Fibroblast of villous mesenchyme (primary cell): ENCODE data around the gene ATP8A2. TPM values are rescaled to one million over a fixed set of nuclear protein-coding genes. Genes with fewer than 3 reads are reported as not detected.

ENCODE experiments used
- DNase-seq: peaks from one replicate; pipeline ENCODE4 v3.0.0-alpha.2; 2010; ENCODE audit warnings: low read depth
- H3K4me3 ChIP-seq: 2 replicates; pipeline ENCODE4 v1.5.1; 2011; ENCODE audit warnings: low read depth, mild to moderate bottlenecking, low read length
- total RNA-seq: library from RNA; depleted of rRNA; stranded (reverse); fragments of >200 nt; gene quantifications from 2 replicates; pipeline ENCODE4 v1.2.3, GENCODE V29; 2012
- TF ChIP-seq, protein P1 (sequence below): IDR thresholded peaks from 2 replicates; pipeline ENCODE4 v1.5.1; 2012; ENCODE audit warnings: low read depth, mild to moderate bottlenecking, low read length; ENCODE audit not compliant: insufficient read depth

Gene ATP8A2
- total RNA-seq, 1 donor: under 0.01 TPM

DNA sequence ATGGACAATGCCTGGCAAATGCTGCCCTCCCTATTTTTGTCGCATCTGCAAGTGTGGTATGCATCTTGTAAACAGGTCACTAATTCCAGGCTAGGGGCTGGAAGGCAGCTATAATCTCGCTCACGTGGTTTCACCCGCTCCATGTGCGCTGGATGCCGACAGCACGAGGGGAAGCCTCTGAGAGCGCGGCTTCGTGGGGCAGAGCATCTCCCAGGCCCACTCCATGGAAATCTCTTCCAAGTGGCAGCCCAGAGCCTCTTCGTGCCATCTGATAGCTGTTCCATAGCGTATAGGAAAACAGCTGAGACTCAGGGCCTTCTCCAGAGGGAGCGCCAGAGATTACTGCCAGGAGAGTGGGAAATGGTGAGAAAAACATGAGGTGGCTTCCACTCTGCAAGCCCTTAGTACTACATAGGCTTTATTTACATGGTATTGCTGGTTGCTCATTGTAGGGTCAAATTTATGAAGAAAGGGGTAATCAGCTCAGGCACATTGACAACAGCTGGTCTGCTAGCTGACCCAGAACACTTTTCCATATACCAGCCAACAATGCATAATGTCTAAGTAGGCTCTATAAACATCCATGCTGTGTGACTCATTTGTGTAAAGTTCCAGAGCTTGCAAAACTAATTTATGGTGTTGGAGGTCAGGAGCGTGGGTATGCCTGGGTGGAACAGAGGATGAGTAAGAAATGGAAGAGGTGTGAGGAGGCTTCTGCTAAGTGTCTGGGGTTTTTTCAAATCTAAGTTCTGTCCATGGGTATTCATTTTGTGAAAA lies 514.9 kb downstream of the ATP8A2 start:
- no peak overlapping the region for H3K4me3 ChIP-seq
- DNase-seq: peak; percentile 34
- TF ChIP-seq, protein P1, sequence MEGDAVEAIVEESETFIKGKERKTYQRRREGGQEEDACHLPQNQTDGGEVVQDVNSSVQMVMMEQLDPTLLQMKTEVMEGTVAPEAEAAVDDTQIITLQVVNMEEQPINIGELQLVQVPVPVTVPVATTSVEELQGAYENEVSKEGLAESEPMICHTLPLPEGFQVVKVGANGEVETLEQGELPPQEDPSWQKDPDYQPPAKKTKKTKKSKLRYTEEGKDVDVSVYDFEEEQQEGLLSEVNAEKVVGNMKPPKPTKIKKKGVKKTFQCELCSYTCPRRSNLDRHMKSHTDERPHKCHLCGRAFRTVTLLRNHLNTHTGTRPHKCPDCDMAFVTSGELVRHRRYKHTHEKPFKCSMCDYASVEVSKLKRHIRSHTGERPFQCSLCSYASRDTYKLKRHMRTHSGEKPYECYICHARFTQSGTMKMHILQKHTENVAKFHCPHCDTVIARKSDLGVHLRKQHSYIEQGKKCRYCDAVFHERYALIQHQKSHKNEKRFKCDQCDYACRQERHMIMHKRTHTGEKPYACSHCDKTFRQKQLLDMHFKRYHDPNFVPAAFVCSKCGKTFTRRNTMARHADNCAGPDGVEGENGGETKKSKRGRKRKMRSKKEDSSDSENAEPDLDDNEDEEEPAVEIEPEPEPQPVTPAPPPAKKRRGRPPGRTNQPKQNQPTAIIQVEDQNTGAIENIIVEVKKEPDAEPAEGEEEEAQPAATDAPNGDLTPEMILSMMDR: no peak

DNA sequence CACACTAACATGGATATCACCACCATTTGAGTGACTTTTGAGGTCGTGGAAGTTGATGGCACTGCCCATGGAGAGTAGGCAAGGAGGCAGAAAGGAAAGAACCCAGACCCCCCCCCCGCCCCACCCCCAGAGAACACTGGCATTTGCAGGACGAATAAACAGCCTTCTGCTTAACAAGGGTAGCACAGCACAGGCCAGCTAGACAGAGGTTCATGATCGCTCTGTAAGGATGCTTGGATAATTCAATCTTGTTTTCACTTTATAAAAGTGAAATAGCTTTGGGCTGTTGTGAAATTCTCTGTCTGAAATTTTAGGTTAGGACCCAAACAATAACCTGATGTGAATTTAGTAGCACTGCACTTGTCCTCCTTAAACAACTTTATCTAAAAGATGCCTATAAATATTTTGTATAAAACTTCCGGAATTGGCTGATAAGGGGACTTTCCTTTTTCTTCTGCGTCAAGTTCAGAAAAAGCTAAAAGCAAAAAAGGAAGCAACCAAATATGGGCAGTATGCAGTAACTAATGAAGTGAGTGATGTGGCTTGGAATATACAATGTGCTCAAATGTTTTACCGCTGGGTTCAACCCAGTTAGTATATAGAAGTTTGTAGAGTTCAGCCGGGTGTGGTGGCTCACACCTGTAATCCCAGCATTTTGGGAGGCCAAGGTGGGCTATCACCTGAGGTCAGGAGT lies 516.3 kb downstream of the ATP8A2 start:
- DNase-seq: no peak
- TF ChIP-seq, protein P1: no peak
- no peak overlapping the region for H3K4me3 ChIP-seq

DNA sequence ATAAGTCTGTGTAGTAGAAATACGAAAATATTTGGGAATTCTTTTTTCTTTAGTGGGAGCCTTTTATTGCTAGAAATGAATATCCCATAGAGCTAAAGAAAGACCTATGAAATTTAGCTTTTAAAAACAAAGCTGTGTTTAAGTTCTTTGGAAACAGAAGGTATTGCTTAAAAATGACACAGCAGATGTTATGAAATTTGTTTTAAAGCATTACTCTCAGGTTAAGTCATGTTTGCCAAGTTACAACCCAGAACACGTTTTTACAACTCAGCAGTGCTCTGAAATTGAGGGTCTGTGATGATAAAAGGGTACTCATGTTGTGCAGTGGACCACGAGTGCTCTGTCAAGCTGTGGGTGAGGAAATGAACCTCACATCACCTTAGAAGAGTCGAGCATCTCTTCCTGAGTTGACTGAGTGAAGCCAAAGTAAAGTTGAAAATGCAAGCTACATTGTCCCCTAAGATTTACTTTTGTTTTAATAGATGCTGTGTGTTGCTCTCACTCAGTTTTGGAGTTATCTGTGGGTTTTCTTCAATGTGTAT lies 519.0 kb downstream of the ATP8A2 start:
- no peak overlapping the region for H3K4me3 ChIP-seq
- TF ChIP-seq, protein P1: no peak
- DNase-seq: no peak

DNA sequence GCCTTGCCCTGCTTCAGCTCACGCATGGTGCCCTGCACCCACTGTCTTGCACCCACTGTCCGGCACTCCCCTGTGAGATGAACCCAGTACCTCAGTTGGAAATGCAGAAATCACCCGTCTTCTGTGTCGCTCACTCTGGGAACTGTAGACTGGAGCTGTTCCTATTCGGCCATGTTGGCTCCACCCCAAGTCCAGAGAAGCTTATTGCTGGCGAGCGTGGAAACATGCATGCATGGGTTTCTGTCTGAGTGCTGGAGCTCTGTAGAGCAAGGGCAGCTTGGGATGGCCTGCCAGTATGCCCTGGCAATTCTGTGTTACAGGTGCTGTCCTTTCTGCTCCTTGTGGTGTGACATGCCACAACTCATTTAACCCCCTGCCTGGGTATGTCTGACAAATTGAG lies 527.2 kb downstream of the ATP8A2 start:
- no peak for DNase-seq
- no peak overlapping the region for H3K4me3 ChIP-seq
- TF ChIP-seq, protein P1: no peak

DNA sequence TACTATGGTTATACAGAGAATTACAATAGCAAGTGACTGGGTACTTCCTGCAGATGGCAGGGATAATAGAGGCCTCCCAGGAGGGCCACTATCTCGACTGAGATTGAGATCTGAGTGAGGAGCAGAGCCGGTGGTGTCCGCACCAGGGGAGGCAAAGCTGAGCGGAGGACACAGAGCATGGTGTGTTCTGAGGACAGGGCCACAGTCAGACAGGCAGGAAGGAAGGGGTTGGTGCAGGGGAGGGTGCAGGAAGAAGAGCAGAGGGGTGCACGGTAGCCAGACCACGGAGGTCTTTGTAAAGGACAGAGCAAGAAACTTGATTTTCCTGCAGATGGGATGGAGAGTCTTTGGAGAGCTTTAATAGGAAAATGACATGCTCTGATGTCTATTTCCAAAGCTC lies 527.7 kb downstream of the ATP8A2 start:
- DNase-seq: no peak
- TF ChIP-seq, protein P1: no peak
- no peak overlapping the region for H3K4me3 ChIP-seq

DNA sequence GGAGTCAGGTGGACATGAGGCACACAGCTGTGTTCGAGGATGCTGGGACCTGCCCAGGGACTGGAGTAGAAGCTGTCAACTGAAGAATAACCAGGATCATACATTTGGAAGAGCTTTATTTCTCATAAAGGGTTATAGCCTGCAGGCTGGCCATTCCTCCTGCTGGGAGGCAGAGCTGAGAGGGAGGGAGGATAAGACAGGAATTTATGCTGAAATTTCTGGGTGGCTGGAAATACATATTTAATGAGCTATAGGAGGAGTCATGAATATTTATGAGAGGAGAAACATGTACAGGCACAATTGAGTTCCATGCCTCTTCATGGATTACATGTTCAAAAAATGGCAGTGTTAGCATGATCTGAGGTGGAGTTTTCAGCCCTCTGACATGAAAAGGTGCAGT lies 528.2 kb downstream of the ATP8A2 start:
- no peak overlapping the region for H3K4me3 ChIP-seq
- TF ChIP-seq, protein P1: no peak
- DNase-seq: no peak
